Trophoblast cell (in vitro differentiated cells and primary cell): ENCODE measurements around the gene MAP3K15.

Source experiments
- DNase-seq, 2 donors: peaks; one replicate each; pipeline ENCODE4 v3.0.0-alpha.2; 2016
- H2AFZ ChIP-seq: 2 replicates; pipeline ENCODE4 v1.6.1; 2013; ENCODE audit warnings: low read length, moderate library complexity, mild to moderate bottlenecking; ENCODE audit not compliant: insufficient read depth, poor library complexity
- H2AK5ac ChIP-seq: 2 replicates; pipeline ENCODE4 v1.6.1; 2013; ENCODE audit warnings: mild to moderate bottlenecking, low read length
- H2BK120ac ChIP-seq: 2 replicates; pipeline ENCODE4 v1.6.1; 2013; ENCODE audit warnings: low read length, mild to moderate bottlenecking, moderate library complexity; ENCODE audit not compliant: insufficient read depth, poor library complexity
- H2BK12ac ChIP-seq: 2 replicates; pipeline ENCODE4 v1.6.1; 2013; ENCODE audit warnings: mild to moderate bottlenecking, low read length, moderate library complexity
- H2BK5ac ChIP-seq: 2 replicates; pipeline ENCODE4 v1.6.1; 2013; ENCODE audit warnings: low read length, low read depth, moderate library complexity, mild to moderate bottlenecking; ENCODE audit not compliant: poor library complexity
- H3K14ac ChIP-seq: 2 replicates; pipeline ENCODE4 v1.6.1; 2013; ENCODE audit warnings: mild to moderate bottlenecking, low read length
- H3K18ac ChIP-seq: 2 replicates; pipeline ENCODE4 v1.6.1; 2013; ENCODE audit warnings: mild to moderate bottlenecking, low read length
- H3K23ac ChIP-seq: 2 replicates; pipeline ENCODE4 v1.6.1; 2013; ENCODE audit warnings: low read length
- H3K27ac ChIP-seq: 2 replicates; pipeline ENCODE4 v1.5.1; 2013; ENCODE audit warnings: low read depth, mild to moderate bottlenecking, inconsistent platforms, low read length, moderate library complexity
- H3K27me3 ChIP-seq: 2 replicates; pipeline ENCODE4 v1.6.1; 2013; ENCODE audit warnings: inconsistent platforms, mild to moderate bottlenecking, low read length, moderate library complexity; ENCODE audit not compliant: insufficient read depth
- H3K36me3 ChIP-seq, 2 experiments: 1 replicate in 1 of 2; 2 replicates in 1 of 2; pipeline ENCODE4 v1.6.1; 2013; ENCODE audit warnings: low read length in 2 of 2, mild to moderate bottlenecking in 2 of 2, moderate library complexity in 1 of 2; ENCODE audit not compliant: insufficient read depth in 2 of 2, control insufficient read depth in 1 of 2
- H3K4ac ChIP-seq: 2 replicates; pipeline ENCODE4 v1.6.1; 2013; ENCODE audit warnings: low read depth, mild to moderate bottlenecking, low read length, moderate library complexity
- H3K4me1 ChIP-seq, 2 experiments: 1 replicate in 1 of 2; 2 replicates in 1 of 2; pipeline ENCODE4 v1.6.1; 2013; ENCODE audit warnings: low read length in 2 of 2, mild to moderate bottlenecking in 2 of 2, moderate library complexity in 1 of 2; ENCODE audit not compliant: insufficient read depth in 2 of 2, control insufficient read depth in 1 of 2
- H3K4me2 ChIP-seq: 2 replicates; pipeline ENCODE4 v1.6.1; 2013; ENCODE audit warnings: inconsistent platforms, mild to moderate bottlenecking, low read length, moderate library complexity
- H3K4me3 ChIP-seq: 2 replicates; pipeline ENCODE4 v1.5.1; 2013; ENCODE audit warnings: mild to moderate bottlenecking, low read depth, low read length, inconsistent platforms
- H3K79me1 ChIP-seq: one replicate; pipeline ENCODE4 v1.6.1; 2013; ENCODE audit warnings: low read length
- H3K79me2 ChIP-seq: 2 replicates; pipeline ENCODE4 v1.6.1; 2013; ENCODE audit warnings: low read length, mild to moderate bottlenecking; ENCODE audit not compliant: control insufficient read depth, insufficient read depth, poor library complexity
- H3K9ac ChIP-seq: 2 replicates; pipeline ENCODE4 v1.6.1; 2013; ENCODE audit warnings: mild to moderate bottlenecking, low read length
- H3K9me3 ChIP-seq: 2 replicates; pipeline ENCODE4 v1.6.1; 2013; ENCODE audit warnings: low read depth, mild to moderate bottlenecking, control low read depth, inconsistent platforms, low read length; ENCODE audit not compliant: insufficient read depth
- H4K12ac ChIP-seq: 2 replicates; pipeline ENCODE4 v1.6.1; 2013; ENCODE audit warnings: low read depth, mild to moderate bottlenecking, low read length, moderate library complexity
- H4K8ac ChIP-seq: 2 replicates; pipeline ENCODE4 v1.6.1; 2013; ENCODE audit warnings: low read depth, mild to moderate bottlenecking, low read length, moderate library complexity
- H4K91ac ChIP-seq: one replicate; pipeline ENCODE4 v1.6.1; 2013; ENCODE audit warnings: low read depth, mild to moderate bottlenecking, low read length, moderate library complexity
- WGBS: extraction: QIAGEN DNeasy Blood & Tissue Kit; methylation state at CpG from one replicate; pipeline ENCODE4 v1.1.7; 2013; ENCODE audit warnings: missing lambda C conversion rate; ENCODE audit not compliant: insufficient read length, insufficient coverage; ENCODE audit errors: extremely low coverage; 5-methylcytosine and 5-hydroxymethylcytosine counted together

Gene MAP3K15

GRCh38 chrX:19344661-19345060 is 170.6 kb downstream of the MAP3K15 start:
- Histone ChIP-seq H2AK5ac (no peak overlapping the region), H3K9ac (peak overlapping the region; percentile 47)
- no CpG with 5 or more reads among the region's 10 CpGs for WGBS

GRCh38 chrX:19343535-19344408 is 171.5 kb downstream of the MAP3K15 start, which contains the start of gene PDHA1:
Gene PDHA1, plus strand, starts transcription at chrX:19343927. Its CDS starts 111 bp downstream, at chrX:19344038.
- Histone ChIP-seq H3K4me2 (peak within 1 kb of the TSS; percentile 78), H3K18ac (peak within 1 kb of the TSS; percentile 64), H2BK120ac (peak within 1 kb of the TSS; percentile 31), H3K27ac (no peak within 1 kb of the TSS), H3K14ac (peak within 1 kb of the TSS; percentile 60), H3K4ac (peak within 1 kb of the TSS; percentile 97), H3K4me3 (peak within 1 kb of the TSS; percentile 91), H3K4me1 (peaks cover 0 to 4% of the 10 kb centered on the region in 2 experiments), H3K23ac (no peak within 1 kb of the TSS), H3K9me3 (no peaks in the 10 kb centered on the region), H4K91ac (peak within 1 kb of the TSS; percentile 55), H3K36me3 (no peaks in the 10 kb centered on the region), H3K79me2 (peaks cover 7% of the 10 kb centered on the region), H2AFZ (peak within 1 kb of the TSS; percentile 90), H4K12ac (peak within 1 kb of the TSS; percentile 90), H3K9ac (peak within 1 kb of the TSS; percentile 72), H3K79me1 (peaks cover 6% of the 10 kb centered on the region), H2BK5ac (peak within 1 kb of the TSS; percentile 77), H4K8ac (peak within 1 kb of the TSS; percentile 89), H2BK12ac (peak within 1 kb of the TSS; percentile 66), H3K27me3 (no peaks in the 10 kb centered on the region), H2AK5ac (peak within 1 kb of the TSS; percentile 86)
- DNase-seq = peak; percentile 93 to 94
- no CpG with 5 or more reads among the region's 81 CpGs for WGBS

More at GRCh38 chrX:19344661-19345060, 170.6 kb downstream of the MAP3K15 start:
- H4K91ac ChIP-seq = no peak overlapping the region
- H3K4ac ChIP-seq = peak overlapping the region; percentile 91
- no peak overlapping the region for H3K4me3 ChIP-seq
- no peak overlapping the region for H2BK5ac ChIP-seq
- H3K14ac ChIP-seq = no peak overlapping the region
- no peaks in the 10 kb centered on the region for H3K27me3 ChIP-seq
- H3K4me1 ChIP-seq = peaks cover 0 to 4% of the 10 kb centered on the region in 2 experiments
- H3K36me3 ChIP-seq = no peaks in the 10 kb centered on the region
- no peak overlapping the region for H4K12ac ChIP-seq
- DNase-seq = no peak
- H4K8ac ChIP-seq = no peak overlapping the region
- H3K4me2 ChIP-seq = peak overlapping the region; percentile 78
- peaks cover 7% of the 10 kb centered on the region for H3K79me2 ChIP-seq
- H2AFZ ChIP-seq = no peak overlapping the region
- no peak overlapping the region for H3K23ac ChIP-seq
- H3K9me3 ChIP-seq = no peaks in the 10 kb centered on the region
- no peak overlapping the region for H3K27ac ChIP-seq
- H3K18ac ChIP-seq = no peak overlapping the region
- no peak overlapping the region for H2BK120ac ChIP-seq
- H2BK12ac ChIP-seq = no peak overlapping the region
- H3K79me1 ChIP-seq = peaks cover 6% of the 10 kb centered on the region

- Histone ChIP-seq H3K27me3 (no peaks in the 10 kb centered on the region), H3K27ac (no peak overlapping the region), H3K79me2 (peaks cover 7% of the 10 kb centered on the region), H3K4me2 (peak overlapping the region; percentile 59), H3K79me1 (peaks cover 6% of the 10 kb centered on the region), H3K14ac (no peak overlapping the region), H3K4me3 (no peak overlapping the region), H4K91ac (no peak overlapping the region), H2AK5ac (no peak overlapping the region), H3K9me3 (no peaks in the 10 kb centered on the region), H3K4ac (no peak overlapping the region), H4K8ac (peak overlapping the region; percentile 2), H4K12ac (no peak overlapping the region), H3K4me1 (peaks cover 0 to 4% of the 10 kb centered on the region in 2 experiments), H2AFZ (peak overlapping the region; percentile 71), H3K9ac (peak overlapping the region; percentile 43), H3K18ac (peak overlapping the region; percentile 56), H2BK12ac (no peak overlapping the region), H3K36me3 (no peaks in the 10 kb centered on the region), H2BK120ac (no peak overlapping the region), H2BK5ac (no peak overlapping the region), H3K23ac (no peak overlapping the region)
- no peak for DNase-seq
- WGBS = no CpG with 5 or more reads among the region's 11 CpGs
Measured at GRCh38 chrX:19343085-19343534, 172.2 kb downstream of the MAP3K15 start.

GRCh38 chrX:19342331-19342906 is 172.9 kb downstream of the MAP3K15 start:
- H3K14ac ChIP-seq = no peak overlapping the region
- WGBS = no CpG with 5 or more reads among the region's 6 CpGs
- H3K9me3 ChIP-seq = no peaks in the 10 kb centered on the region
- H2BK12ac ChIP-seq = no peak overlapping the region
- H3K4me3 ChIP-seq = no peak overlapping the region
- H3K79me2 ChIP-seq = peaks cover 7% of the 10 kb centered on the region
- no peak for DNase-seq
- H3K4me1 ChIP-seq = peaks cover 0 to 4% of the 10 kb centered on the region in 2 experiments
- H2AFZ ChIP-seq = no peak overlapping the region
- H3K27ac ChIP-seq = no peak overlapping the region
- no peak overlapping the region for H3K23ac ChIP-seq
- H4K91ac ChIP-seq = no peak overlapping the region
- H3K36me3 ChIP-seq = no peaks in the 10 kb centered on the region
- H2BK5ac ChIP-seq = no peak overlapping the region
- no peak overlapping the region for H3K4ac ChIP-seq
- H2AK5ac ChIP-seq = no peak overlapping the region
- no peak overlapping the region for H2BK120ac ChIP-seq
- H3K79me1 ChIP-seq = peaks cover 6% of the 10 kb centered on the region
- no peak overlapping the region for H4K12ac ChIP-seq
- H3K27me3 ChIP-seq = no peaks in the 10 kb centered on the region
- no peak overlapping the region for H3K18ac ChIP-seq
- H3K4me2 ChIP-seq = no peak overlapping the region
- no peak overlapping the region for H3K9ac ChIP-seq
- H4K8ac ChIP-seq = no peak overlapping the region
